ENCODE data around the gene PPM1H.

The PPM1H gene

DNA sequence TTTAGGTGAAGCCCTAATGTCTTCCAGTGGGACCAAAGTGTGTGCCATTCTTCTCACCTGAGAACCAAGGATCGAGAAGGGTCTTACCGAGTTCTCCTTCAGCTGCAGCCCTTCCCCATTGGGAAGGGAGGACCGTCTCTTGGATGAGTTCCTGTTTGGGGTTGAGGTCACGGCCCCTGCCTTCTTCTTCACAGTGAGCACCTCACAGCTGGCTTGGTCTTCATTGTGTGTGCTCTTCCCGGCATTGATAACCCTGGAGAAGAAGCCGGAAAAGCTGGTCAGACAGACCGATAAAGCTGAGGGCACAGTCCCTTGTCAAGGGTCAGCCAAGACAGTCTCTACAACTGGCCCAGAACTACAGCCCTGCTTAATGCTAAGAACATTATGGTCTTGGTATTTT lies 102.9 kb downstream of the PPM1H start:
- TF ChIP-seq, protein P1, sequence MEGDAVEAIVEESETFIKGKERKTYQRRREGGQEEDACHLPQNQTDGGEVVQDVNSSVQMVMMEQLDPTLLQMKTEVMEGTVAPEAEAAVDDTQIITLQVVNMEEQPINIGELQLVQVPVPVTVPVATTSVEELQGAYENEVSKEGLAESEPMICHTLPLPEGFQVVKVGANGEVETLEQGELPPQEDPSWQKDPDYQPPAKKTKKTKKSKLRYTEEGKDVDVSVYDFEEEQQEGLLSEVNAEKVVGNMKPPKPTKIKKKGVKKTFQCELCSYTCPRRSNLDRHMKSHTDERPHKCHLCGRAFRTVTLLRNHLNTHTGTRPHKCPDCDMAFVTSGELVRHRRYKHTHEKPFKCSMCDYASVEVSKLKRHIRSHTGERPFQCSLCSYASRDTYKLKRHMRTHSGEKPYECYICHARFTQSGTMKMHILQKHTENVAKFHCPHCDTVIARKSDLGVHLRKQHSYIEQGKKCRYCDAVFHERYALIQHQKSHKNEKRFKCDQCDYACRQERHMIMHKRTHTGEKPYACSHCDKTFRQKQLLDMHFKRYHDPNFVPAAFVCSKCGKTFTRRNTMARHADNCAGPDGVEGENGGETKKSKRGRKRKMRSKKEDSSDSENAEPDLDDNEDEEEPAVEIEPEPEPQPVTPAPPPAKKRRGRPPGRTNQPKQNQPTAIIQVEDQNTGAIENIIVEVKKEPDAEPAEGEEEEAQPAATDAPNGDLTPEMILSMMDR (IDR thresholded peaks at IDR 0.05) = no peak
- Histone ChIP-seq H3K36me3 (no peaks in the 10 kb centered on the region), H3K27ac (no peak overlapping the region), H3K27me3 (no peaks in the 10 kb centered on the region), H3K4me3 (no peak overlapping the region), H3K4me1 (peaks cover 0 to 14% (median 2%) of the 10 kb centered on the region in 4 donors), H3K9me3 (no peaks in the 10 kb centered on the region)
- intact Hi-C loops (cut with DNase I; ENCODE audit: low total_unique reads) = no loop called here
- DNase-seq = no peak

DNA sequence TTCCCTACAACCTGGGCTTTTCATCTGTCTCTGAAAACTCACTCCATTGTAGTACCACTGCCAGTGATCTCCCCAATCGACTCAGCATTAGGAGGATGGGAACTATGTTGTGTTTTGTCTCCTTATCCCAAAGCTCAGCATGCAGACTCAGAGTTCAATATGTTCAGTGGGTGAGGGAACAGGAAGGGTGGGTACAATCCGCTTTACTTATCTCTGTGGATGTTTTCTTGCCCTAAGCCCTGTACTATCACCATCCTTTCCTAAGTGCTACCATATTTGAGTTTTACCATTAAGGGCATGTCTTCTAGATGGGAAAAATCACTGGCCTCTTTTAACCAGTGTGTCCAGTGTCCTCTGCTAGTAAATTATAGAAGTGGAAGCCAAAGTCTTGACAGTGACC lies 107.1 kb downstream of the PPM1H start:
- intact Hi-C loops (cut with DNase I; ENCODE audit: low total_unique reads) = no loop called here
- TF ChIP-seq, protein P1 (IDR thresholded peaks at IDR 0.05) = no peak
- no peak for DNase-seq
- no peaks in the 10 kb centered on the region for H3K4me1 ChIP-seq
- H3K27me3 ChIP-seq = no peaks in the 10 kb centered on the region
- H3K4me3 ChIP-seq = no peak overlapping the region
- no peaks in the 10 kb centered on the region for H3K36me3 ChIP-seq
- H3K27ac ChIP-seq = no peak overlapping the region
- no peaks in the 10 kb centered on the region for H3K9me3 ChIP-seq

- Histone ChIP-seq H3K36me3 (no peaks in the 10 kb centered on the region), H3K27ac (no peak overlapping the region), H3K27me3 (no peaks in the 10 kb centered on the region), H3K4me3 (no peak overlapping the region), H3K9me3 (no peaks in the 10 kb centered on the region), H3K4me1 (no peaks in the 10 kb centered on the region)
- intact Hi-C loops (cut with DNase I; ENCODE audit: low total_unique reads) = no loop called here
- no peak for DNase-seq
- TF ChIP-seq, protein P1 (IDR thresholded peaks at IDR 0.05) = no peak
These were observed 107.9 kb downstream of the PPM1H start for GRCh38 chr12:62827042-62827441.

DNA sequence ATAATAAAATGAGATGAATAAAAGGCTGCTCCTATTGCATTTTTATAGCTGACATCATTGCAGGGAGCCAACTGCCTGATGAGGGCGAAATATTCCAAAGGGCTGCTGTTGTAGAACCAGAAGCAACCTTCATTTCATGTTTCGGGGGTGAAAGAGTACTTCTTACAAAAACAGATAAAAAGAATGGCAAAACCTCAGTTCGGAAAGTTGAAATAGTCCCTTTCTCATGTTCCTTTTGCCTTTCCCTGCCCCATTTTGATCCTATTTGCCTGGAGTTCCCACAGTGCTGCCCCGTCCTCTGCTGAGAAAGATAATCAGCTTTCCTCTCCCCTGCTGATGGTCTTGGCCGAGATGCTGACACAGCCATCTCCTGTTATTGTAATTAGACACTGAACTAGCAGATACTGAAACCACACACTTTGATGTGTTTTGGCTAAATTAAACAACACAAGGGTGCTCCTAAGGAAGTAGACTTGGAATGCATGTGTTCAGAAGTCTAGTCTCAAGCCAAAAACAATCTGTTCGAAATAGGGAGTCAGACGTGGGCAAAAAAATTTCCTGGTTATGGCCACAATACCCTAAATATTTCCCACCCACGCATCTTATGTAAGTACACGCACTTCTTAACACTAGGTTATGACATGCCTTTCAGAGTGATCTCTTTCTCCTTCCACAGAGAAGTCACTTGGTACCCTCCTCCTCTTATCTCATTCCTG lies 117.2 kb downstream of the PPM1H start:
- Histone ChIP-seq H3K4me1 (peaks cover 0 to 19% (median 2%) of the 10 kb centered on the region in 4 donors), H3K9me3 (no peaks in the 10 kb centered on the region), H3K27me3 (no peaks in the 10 kb centered on the region), H3K4me3 (peak overlapping the region; percentile 7 to 19), H3K36me3 (no peaks in the 10 kb centered on the region), H3K27ac (peak overlapping the region in 1 of 2 donors; percentile 41)
- no peak for DNase-seq
- intact Hi-C loops (cut with DNase I; ENCODE audit: low total_unique reads) = loop anchor here (5.0 kb wide), 1 partner anchor 115 kb away; no protein-coding TSS in a partner anchor
- TF ChIP-seq, protein P1 (IDR thresholded peaks at IDR 0.05) = no peak

DNA sequence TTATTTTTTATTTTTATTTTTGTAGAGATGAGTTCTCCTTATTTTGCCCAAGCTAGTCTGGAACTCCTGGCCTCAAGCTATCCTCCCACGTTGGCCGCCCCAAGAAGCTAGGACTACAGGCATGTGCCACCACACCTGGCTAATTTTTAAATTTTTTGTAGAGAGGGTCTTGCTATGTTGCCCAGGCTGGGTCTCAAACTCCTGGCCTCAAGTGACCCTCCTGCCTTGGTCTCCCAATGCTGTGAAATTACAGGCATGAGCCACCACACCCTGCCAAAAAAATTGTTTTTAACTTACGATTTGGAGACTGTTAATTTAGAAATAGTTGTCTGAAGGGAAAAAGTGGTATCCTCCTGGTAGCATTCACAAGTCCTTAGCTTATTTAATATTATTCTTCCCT lies 120.7 kb downstream of the PPM1H start:
- intact Hi-C loops (cut with DNase I; ENCODE audit: low total_unique reads) = no loop called here
- H3K4me1 ChIP-seq = peaks cover 0 to 19% (median 2%) of the 10 kb centered on the region in 4 donors
- H3K4me3 ChIP-seq = no peak overlapping the region
- no peak for DNase-seq
- TF ChIP-seq, protein P1 (IDR thresholded peaks at IDR 0.05) = no peak
- no peaks in the 10 kb centered on the region for H3K36me3 ChIP-seq
- H3K9me3 ChIP-seq = no peaks in the 10 kb centered on the region
- no peaks in the 10 kb centered on the region for H3K27me3 ChIP-seq
- H3K27ac ChIP-seq = no peak overlapping the region
